HG03521 (cell line): ENCODE measurements around the gene PDE6B.
"Not testable (repeated sequence)": the region's sequence is repeated elsewhere in the genome, so short reads cannot be mapped to it uniquely, and the experiment has no call there.

Experiments
- ATAC-seq: cut with Tn5 transposase; IDR thresholded peaks from one replicate; pipeline ENCODE4 v1.9.1; 2021; ENCODE audit warnings: mild to moderate bottlenecking, moderate library complexity; ENCODE audit not compliant: unreplicated experiment

PDE6B gene

GRCh38 chr4:703336-704197 is 78.2 kb downstream of the PDE6B start:
- ATAC-seq, result no peak

GRCh38 chr4:704198-704891 is 79.0 kb downstream of the PDE6B start:
- no peak for ATAC-seq

DNA sequence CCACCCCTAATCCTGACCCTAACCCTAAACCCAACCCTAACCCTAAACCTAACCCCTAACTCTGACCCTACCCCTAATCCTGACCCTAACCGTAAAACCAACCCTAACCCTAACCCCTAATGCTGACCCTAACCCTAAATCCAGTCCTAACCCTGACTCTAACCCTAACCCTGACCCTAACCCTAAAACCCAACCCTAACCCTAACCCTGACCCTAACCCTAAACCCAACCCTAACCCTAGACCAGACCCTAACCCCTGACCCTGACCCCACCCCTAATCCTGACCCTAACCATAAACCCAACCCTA is 79.6 kb downstream of the PDE6B start:
- ATAC-seq, result no peak

DNA sequence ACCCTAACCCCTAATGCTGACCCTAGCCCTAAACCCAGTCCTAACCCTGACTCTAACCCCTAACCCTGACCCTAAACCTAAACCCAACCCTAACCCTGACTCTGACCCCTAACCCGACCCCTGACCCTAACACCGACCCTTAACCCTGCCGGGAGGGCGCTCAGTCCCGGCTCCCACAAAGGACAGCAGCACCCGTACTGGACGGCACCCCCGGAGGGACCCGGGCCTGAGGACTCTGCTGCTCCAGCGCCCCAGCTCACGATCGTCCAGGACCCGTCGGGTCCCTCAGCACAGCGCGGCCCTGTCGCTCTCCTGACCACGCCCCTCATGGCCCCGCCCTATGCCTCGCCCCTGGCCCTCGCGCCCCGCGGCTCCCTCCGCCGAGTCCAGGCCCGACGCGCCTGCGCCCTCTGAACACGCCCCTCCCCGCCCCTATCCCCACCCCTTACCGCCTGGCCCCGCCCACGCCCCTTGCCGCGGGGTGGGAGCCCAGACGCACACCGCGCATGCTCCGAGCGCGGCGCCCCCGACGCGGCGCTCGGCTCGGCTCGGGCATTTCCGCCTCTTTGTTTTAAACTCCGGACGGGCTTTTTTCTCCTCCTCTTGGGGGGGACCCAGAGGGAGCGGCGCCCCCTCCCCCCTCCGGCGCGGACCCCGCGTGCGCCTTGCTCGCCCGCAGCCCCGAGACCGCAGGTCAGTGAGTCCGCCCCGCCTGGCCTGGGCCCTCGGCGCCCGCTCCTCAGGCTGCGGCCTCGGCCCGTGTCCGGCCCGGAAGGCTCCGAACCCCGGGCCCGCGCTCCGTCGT is 80.1 kb downstream of the PDE6B start, which contains the start of gene PCGF3:
Gene PCGF3, plus strand, starts transcription at position 555 of the 805 bp plus-strand sequence. CDS start 27,849 bp downstream, outside the sequence.
- peak; percentile 93 for ATAC-seq

DNA sequence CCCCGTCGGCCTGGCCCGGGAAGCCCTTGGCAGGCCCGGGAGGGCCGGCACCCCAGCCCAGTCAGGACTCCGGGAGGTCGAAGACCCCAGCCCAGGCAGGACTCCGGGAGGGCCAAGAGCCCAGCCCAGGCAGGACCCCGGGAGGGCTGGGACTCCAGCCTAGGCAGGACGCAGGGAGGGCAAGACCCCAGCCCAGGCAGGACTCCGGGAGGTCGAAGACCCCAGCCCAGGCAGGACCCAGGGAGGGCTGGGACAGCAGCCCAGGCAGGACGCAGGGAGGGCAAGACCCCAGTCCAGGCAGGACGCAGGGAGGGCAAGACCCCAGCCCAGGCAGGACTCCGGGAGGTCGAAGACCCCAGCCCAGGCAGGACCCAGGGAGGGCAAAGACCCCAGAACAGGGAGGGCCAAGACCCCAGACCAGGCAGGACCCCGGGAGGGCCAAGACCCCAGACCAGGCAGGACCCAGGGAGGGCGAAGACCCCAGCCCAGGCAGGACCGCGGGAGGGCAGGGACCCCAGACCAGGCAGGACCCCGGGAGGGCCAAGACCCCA is 80.8 kb downstream of the PDE6B start:
- not testable (repeated sequence) for ATAC-seq

- no peak for ATAC-seq
These were observed 81.6 kb downstream of the PDE6B start for GRCh38 chr4:706834-707598.

DNA sequence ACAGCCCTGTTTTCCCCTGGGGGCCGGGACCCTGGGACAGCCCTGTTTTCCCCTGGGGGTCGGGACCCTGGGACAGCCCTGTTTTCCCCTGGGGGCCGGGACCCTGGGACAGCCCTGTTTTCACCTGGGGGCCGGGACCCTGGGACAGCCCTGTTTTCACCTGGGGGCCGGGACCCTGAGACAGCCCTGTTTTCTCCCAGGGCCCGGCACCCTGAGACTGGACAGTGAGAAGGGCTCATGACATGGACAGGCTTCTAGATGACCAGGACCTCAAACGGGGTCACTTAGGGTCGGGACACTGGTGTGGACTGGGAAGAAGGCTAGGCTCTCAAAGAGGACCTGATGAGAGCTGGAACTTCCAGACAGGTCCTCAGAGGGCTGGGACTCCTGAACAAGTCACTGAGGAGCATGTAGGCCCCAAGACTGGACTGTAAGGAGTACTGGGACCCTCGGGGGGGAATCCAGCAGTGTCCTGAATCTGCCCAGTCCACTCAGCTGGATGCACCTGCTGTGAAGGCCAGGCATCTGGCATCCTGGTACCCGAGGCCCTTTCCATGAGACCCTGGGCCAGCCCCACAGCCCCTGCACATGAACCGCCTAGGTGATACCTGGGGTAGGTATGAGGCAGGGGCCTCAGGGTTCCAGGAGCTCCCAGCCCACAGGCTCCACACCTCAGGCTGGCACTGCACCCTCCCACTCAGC is 82.7 kb downstream of the PDE6B start:
- no peak for ATAC-seq

GRCh38 chr4:708631-708933 is 83.2 kb downstream of the PDE6B start:
- no peak for ATAC-seq

DNA sequence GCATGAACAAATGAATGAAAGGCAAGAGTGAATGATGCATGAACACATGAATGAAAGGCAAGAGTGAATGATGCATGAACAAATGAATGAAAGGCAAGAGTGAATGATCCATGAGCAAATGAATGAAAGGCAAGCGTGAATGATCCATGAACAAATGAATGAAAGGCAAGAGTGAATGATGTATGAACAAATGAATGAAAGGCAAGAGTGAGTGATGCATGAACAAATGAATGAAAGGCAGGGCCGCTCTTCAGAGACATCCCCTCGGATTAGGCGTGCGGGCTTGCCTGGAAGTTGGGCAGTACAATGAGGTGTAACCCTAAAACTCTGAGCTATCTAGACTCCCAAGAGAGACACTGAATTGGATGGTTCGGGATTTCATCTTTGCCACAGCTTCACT is 84.0 kb downstream of the PDE6B start:
- no peak for ATAC-seq

- no peak for ATAC-seq
These were observed 84.7 kb downstream of the PDE6B start for GRCh38 chr4:710116-710515.

DNA sequence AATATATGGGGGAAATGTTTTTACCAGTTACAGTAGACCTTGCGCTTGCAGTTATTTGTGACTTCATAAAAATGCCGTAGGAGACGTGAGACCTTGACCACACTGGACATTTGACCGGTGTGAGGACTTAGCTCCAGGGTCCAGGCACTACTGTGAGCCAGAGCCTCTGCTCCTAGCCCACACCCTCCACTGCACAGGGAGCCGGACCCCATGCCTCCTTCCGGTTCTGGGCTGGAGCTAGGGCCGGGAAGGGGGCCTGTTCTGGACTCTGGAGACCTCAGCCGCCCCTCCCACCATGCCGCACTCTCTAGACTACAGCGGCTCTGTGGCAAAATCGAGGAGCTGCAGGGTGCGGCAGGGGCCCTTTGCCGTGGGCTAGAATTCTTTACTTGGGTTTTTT is 85.5 kb downstream of the PDE6B start:
- no peak for ATAC-seq

DNA sequence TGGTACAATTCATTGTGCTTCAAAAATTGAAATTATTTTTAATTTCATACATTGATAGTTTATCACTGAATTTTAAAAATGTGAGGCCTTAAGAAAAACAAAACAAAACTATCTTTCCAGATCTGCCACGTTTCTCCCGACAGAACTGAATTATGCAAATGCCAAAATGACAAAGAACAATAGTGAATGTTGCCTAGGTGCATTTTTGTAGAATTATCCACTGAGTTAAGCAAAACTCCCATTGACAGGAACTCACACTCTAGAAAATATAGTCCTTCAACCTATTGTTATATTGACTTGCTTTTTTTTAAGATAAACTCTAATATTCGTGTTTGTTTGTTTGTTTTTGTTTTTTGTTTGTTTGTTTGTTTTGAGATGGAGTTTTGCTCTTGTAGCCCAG is 86.7 kb downstream of the PDE6B start:
- ATAC-seq, result no peak

DNA sequence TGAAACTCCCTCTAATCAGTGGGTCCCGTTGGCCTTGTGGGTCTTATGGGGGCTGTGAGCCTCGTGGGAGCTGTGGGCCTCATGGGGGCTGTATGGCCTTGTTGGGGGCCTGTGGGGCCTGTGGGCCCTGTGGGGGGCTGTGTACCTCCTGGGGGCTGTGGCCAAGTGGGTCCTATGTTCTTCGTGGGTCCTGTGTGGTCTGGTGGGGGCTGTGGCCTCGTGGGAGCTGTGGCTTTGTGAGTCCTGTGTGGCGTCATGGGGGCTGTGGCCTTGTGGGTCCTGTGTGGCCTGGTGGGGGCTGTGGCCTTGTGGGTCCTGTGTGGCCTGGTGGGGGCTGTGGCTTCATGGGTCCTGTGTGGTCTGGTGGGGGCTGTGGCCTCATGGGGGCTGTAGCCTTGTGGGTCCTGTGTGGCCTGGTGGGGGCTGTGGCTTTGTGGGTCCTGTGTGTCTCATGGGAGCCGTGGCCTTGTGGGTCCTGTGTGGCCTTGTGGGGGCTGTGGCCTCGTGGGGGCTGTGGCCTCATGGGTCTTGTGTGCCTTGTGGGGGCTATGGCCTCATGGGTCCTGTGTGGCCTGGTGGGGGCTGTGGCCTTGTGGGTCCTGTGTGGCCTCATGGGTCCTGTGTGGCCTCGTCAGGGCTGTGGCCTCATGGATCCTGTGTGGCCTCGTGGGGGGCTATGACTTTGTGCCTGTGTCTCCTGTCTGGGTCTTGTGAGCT is 87.7 kb downstream of the PDE6B start:
- no peak for ATAC-seq

DNA sequence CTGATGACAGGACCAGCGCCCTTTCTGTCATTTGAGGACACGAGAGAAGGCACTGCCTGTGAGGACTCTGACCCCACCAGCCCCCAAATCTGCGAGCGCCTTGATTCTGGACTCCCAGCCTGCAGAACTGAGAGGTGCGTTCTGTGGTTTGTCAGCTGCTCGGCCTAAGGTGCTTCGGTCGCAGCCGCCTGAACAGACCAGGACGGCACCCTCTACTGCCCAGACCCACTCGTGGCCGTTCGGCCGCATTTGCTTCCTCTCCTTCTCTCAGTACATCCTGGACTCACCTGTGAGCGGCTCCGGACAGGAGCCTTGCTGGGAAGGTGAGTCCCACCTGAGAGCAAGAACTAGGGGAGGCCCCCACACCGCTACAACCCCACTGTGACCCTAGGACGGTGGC is 88.7 kb downstream of the PDE6B start:
- ATAC-seq, result no peak

GRCh38 chr4:717601-718320 is 92.4 kb downstream of the PDE6B start:
- ATAC-seq, result no peak

DNA sequence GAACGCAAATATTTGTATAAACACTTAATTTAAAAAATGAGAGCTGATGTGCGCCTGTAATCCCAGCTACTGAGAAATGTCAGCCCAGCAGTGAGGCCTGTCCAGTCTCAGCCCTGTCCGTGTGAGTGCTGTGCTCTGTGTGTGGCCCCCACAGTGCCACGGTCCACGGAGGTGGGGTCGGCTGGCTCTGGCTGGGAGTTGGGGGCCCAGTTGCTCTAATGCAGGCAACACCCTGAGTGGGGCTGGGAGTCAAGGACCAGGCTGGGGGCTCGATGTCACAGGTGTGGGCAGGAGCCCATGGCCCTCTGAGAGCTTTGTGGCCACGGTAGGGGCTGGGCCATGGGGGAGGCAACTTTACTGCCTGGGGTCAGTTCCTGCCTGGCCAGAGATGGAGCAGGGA is 93.1 kb downstream of the PDE6B start:
- no peak for ATAC-seq
